ENCODE measurements around the gene SAMD4A.

The SAMD4A gene

DNA sequence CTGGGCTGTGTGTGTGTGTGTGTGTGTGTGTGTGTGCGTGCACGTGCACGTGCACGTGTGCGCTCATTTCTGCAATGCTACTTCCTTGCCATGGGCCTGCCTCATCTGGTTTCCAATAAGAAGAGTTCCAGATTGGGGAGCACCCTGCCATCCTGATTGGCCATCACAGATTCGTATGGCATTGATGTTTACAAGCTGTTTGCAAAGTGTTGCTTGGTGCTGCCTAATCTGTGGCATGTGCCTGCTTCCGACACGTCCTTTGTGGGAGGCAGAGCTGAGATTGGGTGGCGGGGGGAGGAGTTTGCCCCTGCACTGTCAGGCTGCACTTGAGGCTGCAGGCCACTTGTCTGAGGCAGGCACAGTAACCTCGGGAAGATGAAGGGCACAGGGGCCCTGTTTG, 39.2 kb downstream of the SAMD4A start:
- no peaks in the 10 kb centered on the region for H3K79me2 ChIP-seq (ENCODE audit: insufficient read depth, low read depth)
- no peak overlapping the region for H3K9ac ChIP-seq
- H2AFZ ChIP-seq (ENCODE audit: low read depth) = no peak overlapping the region

DNA sequence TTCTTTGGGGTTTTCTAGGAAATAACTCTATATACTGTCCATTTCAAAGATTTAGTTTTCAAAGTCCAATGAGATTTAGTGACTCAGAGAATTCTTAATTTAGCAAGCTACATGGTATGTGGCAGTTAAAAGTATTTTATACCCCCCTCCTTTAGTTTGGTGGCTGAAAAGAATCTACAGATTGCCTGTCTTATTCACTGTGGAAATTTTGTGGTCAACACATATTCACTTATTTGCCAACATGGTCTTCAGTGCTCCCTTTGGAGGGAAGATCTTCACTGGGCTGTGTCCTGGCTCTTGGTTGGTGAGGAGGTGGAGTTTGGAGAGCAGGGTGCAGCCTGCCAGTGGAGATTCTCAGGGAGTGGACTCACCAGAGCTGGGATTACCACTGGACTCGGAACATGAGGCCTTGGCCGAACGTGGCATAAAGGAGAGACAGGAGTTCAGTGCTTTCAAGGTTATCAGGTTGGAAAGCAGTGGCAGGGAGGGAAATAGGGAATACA, 39.8 kb downstream of the SAMD4A start:
- Histone ChIP-seq H3K79me2 (ENCODE audit: insufficient read depth, low read depth) (no peaks in the 10 kb centered on the region), H3K27ac (no peak overlapping the region), H3K27me3 (ENCODE audit: insufficient read depth, low read depth) (no peaks in the 10 kb centered on the region), H3K36me3 (ENCODE audit: insufficient read depth) (no peaks in the 10 kb centered on the region), H3K4me1 (ENCODE audit: low read depth, poor library complexity, severe bottlenecking) (no peaks in the 10 kb centered on the region), H3K9ac (no peak overlapping the region), H4K20me1 (ENCODE audit: insufficient read depth) (no peaks in the 10 kb centered on the region), H3K4me3 (IDR thresholded peaks at IDR 0.05; ENCODE audit: insufficient read depth, low read depth, low read length) (no peak overlapping the region), H2AFZ (ENCODE audit: low read depth) (no peak overlapping the region), H3K4me2 (no peak overlapping the region)
- TF ChIP-seq, protein P1, sequence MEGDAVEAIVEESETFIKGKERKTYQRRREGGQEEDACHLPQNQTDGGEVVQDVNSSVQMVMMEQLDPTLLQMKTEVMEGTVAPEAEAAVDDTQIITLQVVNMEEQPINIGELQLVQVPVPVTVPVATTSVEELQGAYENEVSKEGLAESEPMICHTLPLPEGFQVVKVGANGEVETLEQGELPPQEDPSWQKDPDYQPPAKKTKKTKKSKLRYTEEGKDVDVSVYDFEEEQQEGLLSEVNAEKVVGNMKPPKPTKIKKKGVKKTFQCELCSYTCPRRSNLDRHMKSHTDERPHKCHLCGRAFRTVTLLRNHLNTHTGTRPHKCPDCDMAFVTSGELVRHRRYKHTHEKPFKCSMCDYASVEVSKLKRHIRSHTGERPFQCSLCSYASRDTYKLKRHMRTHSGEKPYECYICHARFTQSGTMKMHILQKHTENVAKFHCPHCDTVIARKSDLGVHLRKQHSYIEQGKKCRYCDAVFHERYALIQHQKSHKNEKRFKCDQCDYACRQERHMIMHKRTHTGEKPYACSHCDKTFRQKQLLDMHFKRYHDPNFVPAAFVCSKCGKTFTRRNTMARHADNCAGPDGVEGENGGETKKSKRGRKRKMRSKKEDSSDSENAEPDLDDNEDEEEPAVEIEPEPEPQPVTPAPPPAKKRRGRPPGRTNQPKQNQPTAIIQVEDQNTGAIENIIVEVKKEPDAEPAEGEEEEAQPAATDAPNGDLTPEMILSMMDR (conservative IDR thresholded peaks at IDR 0.05; ENCODE audit: low read depth, low read length) = no peak

More for the DNA sequence above, 39.2 kb downstream of the SAMD4A start:
- TF ChIP-seq, protein P1 (conservative IDR thresholded peaks at IDR 0.05; ENCODE audit: low read depth, low read length) = no peak
- no peaks in the 10 kb centered on the region for H3K27me3 ChIP-seq (ENCODE audit: insufficient read depth, low read depth)
- no peak overlapping the region for H3K4me3 ChIP-seq (IDR thresholded peaks at IDR 0.05; ENCODE audit: insufficient read depth, low read depth, low read length)
- no peaks in the 10 kb centered on the region for H3K36me3 ChIP-seq (ENCODE audit: insufficient read depth)
- no peak overlapping the region for H3K27ac ChIP-seq
- H4K20me1 ChIP-seq (ENCODE audit: insufficient read depth) = no peaks in the 10 kb centered on the region
- no peaks in the 10 kb centered on the region for H3K4me1 ChIP-seq (ENCODE audit: low read depth, poor library complexity, severe bottlenecking)
- no peak overlapping the region for H3K4me2 ChIP-seq

DNA sequence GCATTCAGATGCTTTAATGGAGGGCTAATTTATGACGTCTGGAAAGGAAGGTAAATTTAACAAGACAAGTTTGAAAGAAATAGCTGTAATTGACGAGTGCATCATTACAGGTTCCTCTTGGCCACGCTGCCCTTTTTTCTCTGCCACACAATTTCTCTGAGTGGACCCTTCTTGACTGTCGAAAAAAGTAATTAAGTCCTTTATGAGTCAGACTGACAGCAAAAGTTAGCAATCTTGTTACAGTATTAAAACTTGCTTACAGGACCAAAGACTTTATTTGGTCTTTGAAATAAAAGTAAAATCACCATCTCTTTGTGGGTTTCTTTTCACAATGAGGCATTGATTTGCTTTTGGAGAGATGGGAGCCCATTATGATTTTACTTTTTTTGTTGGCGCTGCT, 42.6 kb downstream of the SAMD4A start:
- H3K4me3 ChIP-seq (IDR thresholded peaks at IDR 0.05; ENCODE audit: insufficient read depth, low read depth, low read length) = no peak overlapping the region
- TF ChIP-seq, protein P1 (conservative IDR thresholded peaks at IDR 0.05; ENCODE audit: low read depth, low read length) = no peak
- H4K20me1 ChIP-seq (ENCODE audit: insufficient read depth) = no peaks in the 10 kb centered on the region
- H3K4me1 ChIP-seq (ENCODE audit: low read depth, poor library complexity, severe bottlenecking) = no peaks in the 10 kb centered on the region
- H3K79me2 ChIP-seq (ENCODE audit: insufficient read depth, low read depth) = no peaks in the 10 kb centered on the region
- H3K4me2 ChIP-seq = no peak overlapping the region
- H3K27me3 ChIP-seq (ENCODE audit: insufficient read depth, low read depth) = no peaks in the 10 kb centered on the region
- H3K36me3 ChIP-seq (ENCODE audit: insufficient read depth) = no peaks in the 10 kb centered on the region
- H3K9ac ChIP-seq = no peak overlapping the region
- no peak overlapping the region for H2AFZ ChIP-seq (ENCODE audit: low read depth)
- no peak overlapping the region for H3K27ac ChIP-seq

DNA sequence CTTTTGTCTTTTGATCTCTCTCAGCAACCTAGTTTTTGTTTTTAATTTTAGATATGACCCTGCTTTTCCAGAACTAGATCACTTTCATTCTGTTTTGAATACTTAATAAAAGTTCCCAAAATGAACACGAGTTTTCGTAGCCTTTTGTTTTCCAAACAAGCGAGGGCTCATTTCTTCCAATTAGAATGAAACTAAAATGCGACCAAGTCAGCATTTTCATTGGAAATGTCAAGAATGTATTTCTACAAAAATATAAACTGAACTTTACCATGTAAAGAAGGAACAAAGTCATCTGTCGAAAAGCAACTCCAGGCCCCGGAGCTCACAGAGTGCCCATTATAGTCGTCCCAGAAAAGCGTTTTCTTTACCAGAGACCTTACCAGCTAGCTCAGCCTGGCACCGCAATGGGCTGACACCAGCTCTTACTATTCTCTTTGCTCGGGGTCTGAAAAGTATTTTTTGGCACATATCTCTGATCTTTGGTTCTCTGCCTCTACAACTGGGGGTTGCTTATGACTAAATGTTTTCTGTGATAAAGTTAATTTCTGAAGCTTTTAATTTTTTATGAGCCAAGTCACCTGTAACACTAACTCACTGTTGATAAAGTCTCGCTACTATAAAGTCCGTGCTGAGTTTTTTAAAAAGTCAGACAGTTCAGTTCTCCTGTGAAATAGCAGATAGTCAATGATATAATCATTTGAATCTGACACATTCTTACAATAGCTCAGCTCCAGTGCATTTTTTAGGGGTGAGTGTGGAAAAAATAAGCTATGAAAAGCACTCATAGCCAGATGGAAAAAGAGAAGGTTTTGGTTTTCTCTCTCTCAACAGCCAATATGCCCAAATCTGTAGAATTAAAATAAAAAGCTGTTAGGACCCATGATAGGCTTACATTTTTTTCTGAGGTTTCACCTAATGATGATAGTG, 43.4 kb downstream of the SAMD4A start:
- H3K27ac ChIP-seq = no peak overlapping the region
- H3K9ac ChIP-seq = no peak overlapping the region

More for the DNA sequence above, 43.4 kb downstream of the SAMD4A start:
- Histone ChIP-seq H3K4me3 (IDR thresholded peaks at IDR 0.05; ENCODE audit: insufficient read depth, low read depth, low read length) (no peak overlapping the region), H3K4me1 (ENCODE audit: low read depth, poor library complexity, severe bottlenecking) (no peaks in the 10 kb centered on the region), H3K36me3 (ENCODE audit: insufficient read depth) (no peaks in the 10 kb centered on the region), H2AFZ (ENCODE audit: low read depth) (no peak overlapping the region), H3K79me2 (ENCODE audit: insufficient read depth, low read depth) (no peaks in the 10 kb centered on the region), H3K4me2 (no peak overlapping the region), H4K20me1 (ENCODE audit: insufficient read depth) (no peaks in the 10 kb centered on the region), H3K27me3 (ENCODE audit: insufficient read depth, low read depth) (no peaks in the 10 kb centered on the region)
- TF ChIP-seq, protein P1 (conservative IDR thresholded peaks at IDR 0.05; ENCODE audit: low read depth, low read length) = no peak

Measured in KMS-11 (cell line).